IMR-90 (cell line): ENCODE measurements around the gene FOXO3. TPM values are rescaled to one million over a fixed set of nuclear protein-coding genes. Genes with fewer than 3 reads are reported as not detected.
A peak's percentile ranks its signal among the peaks of the same experiment; 100 is the strongest.

Source experiments
- ATAC-seq: fragments of 200-7000 bp; cut with Tn5 transposase; 2 replicates; pipeline ENCODE4 v1.9.1; 2020; ENCODE audit warnings: low read depth, mild to moderate bottlenecking, moderate library complexity
- BruUV-seq: library from RNA; stranded (reverse); fragments of 400-500 nt; replicated peaks from 2 replicates; lab custom pipeline; 2021; lab: Mats Ljungman, UMichigan
- CTCF ChIA-PET: fragments of 300-600 bp; formaldehyde crosslinking; extraction: SDS; loops from one replicate; lab custom pipeline; 2021; ENCODE audit warnings: antibody characterized with exemption; lab: Yijun Ruan, JAX
- POLR2A ChIA-PET: fragments of 300-600 bp; sonication (Branson Sonifier 250); formaldehyde crosslinking; loops from one replicate; lab custom pipeline; 2022; ENCODE audit warnings: antibody characterized with exemption; ENCODE audit not compliant: unreplicated experiment; lab: Charles Lee
- DNase-seq: peaks from one replicate; pipeline ENCODE4 v3.0.0; 2013
- H2AFZ ChIP-seq: replicated peaks from 2 replicates; pipeline ENCODE3; 2013; ENCODE audit warnings: low read length, mild to moderate bottlenecking; ENCODE audit not compliant: poor library complexity
- H2AK5ac ChIP-seq: 2 replicates; pipeline ENCODE4 v1.6.1; 2013; ENCODE audit warnings: low read depth, low read length, inconsistent platforms
- H2AK9ac ChIP-seq: replicated peaks from 2 replicates; pipeline ENCODE3; 2013; ENCODE audit warnings: mild to moderate bottlenecking, low read depth, low read length, moderate library complexity; ENCODE audit not compliant: poor library complexity
- H2BK120ac ChIP-seq: 2 replicates; pipeline ENCODE4 v1.6.1; 2013; ENCODE audit warnings: low read depth, low read length, inconsistent platforms
- H2BK15ac ChIP-seq: 3 replicates; pipeline ENCODE4 v1.6.1; 2013; ENCODE audit warnings: low read depth, low read length, inconsistent platforms
- H2BK20ac ChIP-seq: 2 replicates; pipeline ENCODE4 v1.6.1; 2013; ENCODE audit warnings: low read depth, mild to moderate bottlenecking, inconsistent platforms, low read length, moderate library complexity
- H2BK5ac ChIP-seq: 2 replicates; pipeline ENCODE4 v1.6.1; 2013; ENCODE audit warnings: mild to moderate bottlenecking, low read depth, low read length, inconsistent platforms; ENCODE audit not compliant: poor library complexity, severe bottlenecking
- H3K14ac ChIP-seq: replicated peaks from 2 replicates; pipeline ENCODE4 v1.6.1; 2013; ENCODE audit warnings: low read depth, low read length, inconsistent platforms
- H3K18ac ChIP-seq: 2 replicates; pipeline ENCODE4 v1.6.1; 2013; ENCODE audit warnings: low read depth, low read length, control low read depth
- H3K23ac ChIP-seq: 2 replicates; pipeline ENCODE4 v1.6.1; 2013; ENCODE audit warnings: low read depth, low read length, inconsistent platforms
- H3K27ac ChIP-seq: 2 replicates; pipeline ENCODE4 v1.5.1; 2013; ENCODE audit warnings: mild to moderate bottlenecking, control low read depth, low read length; ENCODE audit not compliant: insufficient read depth
- H3K27me3 ChIP-seq: 2 replicates; pipeline ENCODE4 v1.6.1; 2013; ENCODE audit warnings: low read length; ENCODE audit not compliant: control insufficient read depth, insufficient read depth
- H3K36me3 ChIP-seq: 2 replicates; pipeline ENCODE4 v1.6.1; 2013; ENCODE audit warnings: low read length, mixed read lengths; ENCODE audit not compliant: control insufficient read depth, insufficient read depth
- H3K4ac ChIP-seq: 2 replicates; pipeline ENCODE4 v1.6.1; 2013; ENCODE audit warnings: low read depth, low read length, inconsistent platforms
- H3K4me1 ChIP-seq: 2 replicates; pipeline ENCODE4 v1.6.1; 2013; ENCODE audit warnings: low read length, mixed read lengths; ENCODE audit not compliant: control insufficient read depth, insufficient read depth
- H3K4me2 ChIP-seq: 2 replicates; pipeline ENCODE4 v1.6.1; 2013; ENCODE audit warnings: low read depth, mild to moderate bottlenecking, control low read depth, low read length, moderate library complexity
- H3K4me3 ChIP-seq: 2 replicates; pipeline ENCODE4 v1.5.1; 2013; ENCODE audit warnings: low read depth, mild to moderate bottlenecking, control low read depth, low read length, moderate library complexity; ENCODE audit not compliant: insufficient read depth
- H3K56ac ChIP-seq: 2 replicates; pipeline ENCODE4 v1.6.1; 2013; ENCODE audit warnings: low read length, inconsistent platforms; ENCODE audit not compliant: insufficient read depth; ENCODE audit errors: extremely low read depth
- H3K79me1 ChIP-seq, 2 experiments: 2 replicates each; pipeline ENCODE4 v1.6.1; 2013; ENCODE audit warnings: low read length in 2 of 2, inconsistent platforms in 1 of 2, low read depth in 1 of 2
- H3K9ac ChIP-seq: 2 replicates; pipeline ENCODE4 v1.6.1; 2013; ENCODE audit warnings: low read depth, low read length, control low read depth
- H3K9me1 ChIP-seq: 2 replicates; pipeline ENCODE4 v1.6.1; 2013; ENCODE audit warnings: low read length, inconsistent platforms; ENCODE audit not compliant: insufficient read depth
- H3K9me3 ChIP-seq: 2 replicates; pipeline ENCODE4 v1.6.1; 2013; ENCODE audit warnings: low read length; ENCODE audit not compliant: control insufficient read depth, insufficient read depth
- H4K20me1 ChIP-seq: 2 replicates; pipeline ENCODE4 v1.6.1; 2013; ENCODE audit warnings: low read length, inconsistent platforms; ENCODE audit not compliant: insufficient read depth
- H4K5ac ChIP-seq: 2 replicates; pipeline ENCODE4 v1.6.1; 2013; ENCODE audit warnings: mild to moderate bottlenecking, low read depth, low read length, control low read depth
- H4K8ac ChIP-seq, 2 experiments: 2 replicates each; pipeline ENCODE4 v1.6.1; 2013; ENCODE audit warnings: low read depth in 2 of 2, low read length in 2 of 2, control low read depth in 1 of 2, inconsistent platforms in 1 of 2
- H4K91ac ChIP-seq: 2 replicates; pipeline ENCODE4 v1.6.1; 2013; ENCODE audit warnings: low read depth, low read length, inconsistent platforms; ENCODE audit not compliant: insufficient read depth
- CEBPB ChIP-seq: IDR thresholded peaks from 2 replicates; pipeline ENCODE4 v1.6.1; 2012; ENCODE audit warnings: low read depth, low read length, improper control_type of control experiment
- MXI1 ChIP-seq: IDR thresholded peaks from 2 replicates; pipeline ENCODE4 v1.6.1; 2012; ENCODE audit warnings: low read depth, mild to moderate bottlenecking, low read length, moderate library complexity, borderline replicate concordance
- NFE2L2 ChIP-seq: fragments of 150-350 bp; IDR thresholded peaks from 2 replicates; pipeline ENCODE4 v1.6.1; 2016; ENCODE audit warnings: low read depth, mild to moderate bottlenecking, low read length
- RCOR1 ChIP-seq: IDR thresholded peaks from 2 replicates; pipeline ENCODE4 v1.6.1; 2012; ENCODE audit warnings: mild to moderate bottlenecking, low read length, improper control_type of control experiment; ENCODE audit not compliant: insufficient replicate concordance
- RFX5 ChIP-seq: IDR thresholded peaks from 2 replicates; pipeline ENCODE4 v1.8.0; 2012; ENCODE audit warnings: low read depth, mild to moderate bottlenecking, low read length, moderate library complexity
- WGBS, 2 experiments: methylation state at CpG; one replicate each; pipeline versions ENCODE4 v1.1.5 to v1.1.7; 2013; ENCODE audit warnings: missing lambda C conversion rate in 2 of 2; ENCODE audit not compliant: insufficient read length in 1 of 2; ENCODE audit errors: extremely low coverage in 2 of 2; 5-methylcytosine and 5-hydroxymethylcytosine counted together
- dilution Hi-C: fragments of 300-500 bp; cut with HindIII; formaldehyde crosslinking; loops from one replicate; pipeline ENCODE4 v1.14.3; 2018; ENCODE audit warnings: low sequenced_read_pairs; ENCODE audit not compliant: unreplicated experiment
- in situ Hi-C: fragments of 300-500 bp; cut with MboI; formaldehyde crosslinking; loops from 3 replicates; pipeline ENCODE4 v1.14.3; 2019; ENCODE audit warnings: low sequenced_read_pairs, inconsistent platforms, mixed read lengths
- intact Hi-C: fragments of 100-400 bp; cut with micrococcal nuclease; formaldehyde crosslinking; loops from 2 replicates; pipeline ENCODE4 v1.10.0; 2022
- polyA plus RNA-seq, 3 experiments: library from polyadenylated mRNA; depleted of rRNA; stranded (reverse); fragments of >200 nt; gene quantifications; 2 replicates each; pipeline ENCODE4 v1.2.3, GENCODE V29; 2012; ENCODE audit warnings: low replicate concordance in 1 of 3
- total RNA-seq: library from RNA; depleted of rRNA; stranded (reverse); fragments of >200 nt; gene quantifications from 2 replicates; pipeline ENCODE4 v1.2.3, GENCODE V29; 2012

The FOXO3 gene
- total and polyA plus RNA-seq, 2 of the 4 experiments (the other 2 are of a cell fraction), result 17.5 to 38.7 TPM

- 0% methylated on average over 6 of the region's 16 CpGs; no CpG with 5 or more reads in 1 of the 2 experiments for WGBS, 2 experiments
- peak overlapping the region; percentile 98 for H4K91ac ChIP-seq
- peaks cover 2% of the 10 kb centered on the region; the same call in 1 of the 2 replicates for H3K36me3 ChIP-seq
- peak overlapping the region; percentile 97 for H2BK5ac ChIP-seq
- H3K4me2 ChIP-seq, result peak overlapping the region; percentile 95
- ATAC-seq (peak; percentile 4), DNase-seq (peak; percentile 94)
- peak overlapping the region; percentile 96 for H3K14ac ChIP-seq
- peaks cover 12% of the 10 kb centered on the region for H3K4me1 ChIP-seq
- POLR2A ChIA-PET, result interaction anchor here (0.5 to 1.0 kb wide), 3 partner anchors 97 to 1398 kb away, joined by 3 to 4 read pairs (median 3); no protein-coding TSS in a partner anchor
- H3K56ac ChIP-seq, result peak overlapping the region; percentile 75
- H3K23ac ChIP-seq, result peak overlapping the region; percentile 99
- H3K9me3 ChIP-seq, result no peaks in the 10 kb centered on the region
- peak overlapping the region; percentile 96 for H3K18ac ChIP-seq
- H2BK120ac ChIP-seq, result peak overlapping the region; percentile 96
- peak overlapping the region; percentile 79 to 87; a peak in 3 of 4 replicates for H4K8ac ChIP-seq
- H2BK15ac ChIP-seq, result peak overlapping the region; percentile 86; the same call in 2 of the 3 replicates
- peak overlapping the region; percentile 96 for H3K27ac ChIP-seq
- H3K4me3 ChIP-seq, result peak overlapping the region; percentile 79
- peak overlapping the region; percentile 91 for H4K5ac ChIP-seq
- intact Hi-C loops (loop anchor here (1.0 to 5.0 kb wide), 5 partner anchors 15 to 825 kb away; partner anchors contain the start of gene CD164), in situ Hi-C loops (no loop called here), dilution Hi-C loops (no loop called here)
- H3K9ac ChIP-seq, result peak overlapping the region; percentile 90
- H3K27me3 ChIP-seq, result no peaks in the 10 kb centered on the region
- CTCF ChIA-PET, result interaction anchor here (1.5 kb wide), 1 partner anchor 15 kb away, joined by 4 read pairs; no protein-coding TSS in a partner anchor
- H4K20me1 ChIP-seq, result peaks cover 9% of the 10 kb centered on the region
- H2BK20ac ChIP-seq, result peak overlapping the region; percentile 92
- no peak for TF ChIP-seq CEBPB
- TF ChIP-seq MXI1, result 0 out of 2 replicates have a peak, but pooled peaks have one; percentile 16
- TF ChIP-seq RCOR1, result peak; percentile 33
- no peak for TF ChIP-seq RFX5
- TF ChIP-seq NFE2L2, result peak; percentile 58; the same call in 1 of the 2 replicates
- H2AK9ac ChIP-seq, result peak overlapping the region; percentile 97
- BruUV-seq, result no TSS peak
- H3K79me1 ChIP-seq, result peaks cover 0 to 19% of the 10 kb centered on the region in 2 experiments; a peak in 1 of 4 replicates
- H2AK5ac ChIP-seq, result peak overlapping the region; percentile 90; the same call in 1 of the 2 replicates
- H3K4ac ChIP-seq, result peak overlapping the region; percentile 99
- peaks cover 9% of the 10 kb centered on the region for H3K9me1 ChIP-seq
- H2AFZ ChIP-seq, result peak overlapping the region; percentile 91
These were observed 3.7 kb upstream of the FOXO3 start for GRCh38 chr6:108556866-108557493.
